HepG2 (cell line): ENCODE data around the gene SFT2D1.

Source experiments
- CEBPB ChIP-seq: IDR thresholded peaks from 2 replicates; pipeline ENCODE4 v1.6.1; 2011; ENCODE audit warnings: low read depth, low read length, improper control_type of control experiment, borderline replicate concordance
- CHD2 ChIP-seq: IDR thresholded peaks from 2 replicates; pipeline ENCODE4 v1.6.1; 2011; ENCODE audit warnings: low read depth, low read length, improper control_type of control experiment
- JUN ChIP-seq: sonication (generic); formaldehyde crosslinking; IDR thresholded peaks from 2 replicates; pipeline ENCODE4 v1.4.0; 2020; ENCODE audit warnings: mild to moderate bottlenecking, missing genetic modification reagents
- MAF1 ChIP-seq: sonication (generic); formaldehyde crosslinking; IDR thresholded peaks from 2 replicates; pipeline ENCODE4 v1.5.0; 2020; ENCODE audit warnings: missing genetic modification reagents, borderline replicate concordance
- POLR2AphosphoS5 ChIP-seq: IDR thresholded peaks from 2 replicates; pipeline ENCODE4 v1.6.1; 2012; ENCODE audit warnings: low read depth, low read length
- TCF7L2 ChIP-seq: IDR thresholded peaks from 2 replicates; pipeline ENCODE4 v1.6.1; 2011; ENCODE audit warnings: mild to moderate bottlenecking, low read depth, low read length, moderate library complexity
- ZNF136 ChIP-seq: sonication (generic); formaldehyde crosslinking; IDR thresholded peaks from 2 replicates; pipeline ENCODE4 v1.8.1; 2022; ENCODE audit warnings: low read depth, mild to moderate bottlenecking, moderate library complexity, missing genetic modification reagents
- ZNF3 ChIP-seq: IDR thresholded peaks from 2 replicates; pipeline ENCODE4 v1.7.0; 2017; ENCODE audit warnings: inconsistent platforms
- ZNF780A ChIP-seq: sonication (generic); formaldehyde crosslinking; IDR thresholded peaks from 2 replicates; pipeline ENCODE4 v1.8.0; 2022; ENCODE audit warnings: mild to moderate bottlenecking, missing genetic modification reagents, moderate library complexity
- TF ChIP-seq, protein P1 (sequence below): sonication (generic); formaldehyde crosslinking; IDR thresholded peaks from 2 replicates; pipeline ENCODE4 v1.5.0; 2020; ENCODE audit warnings: mild to moderate bottlenecking, missing genetic modification reagents, moderate library complexity
- TF ChIP-seq, protein P2 (sequence below): sonication (generic); formaldehyde crosslinking; IDR thresholded peaks from 2 replicates; pipeline ENCODE4 v1.4.0; 2020; ENCODE audit warnings: missing genetic modification reagents
- TF ChIP-seq, protein P3 (sequence below), 2 experiments: fragments of 450-650 bp in 1 of 2; sonication (generic) in 1 of 2; formaldehyde crosslinking; IDR thresholded peaks; 2 replicates each; pipeline versions ENCODE4 v1.5.0 to v1.8.0; 2020 to 2022; ENCODE audit warnings: mild to moderate bottlenecking in 1 of 2, missing genetic modification reagents in 1 of 2
- TF ChIP-seq, protein P4 (sequence below): sonication (generic); formaldehyde crosslinking; conservative IDR thresholded peaks from 2 replicates; pipeline ENCODE4 v1.5.0; 2020; ENCODE audit warnings: missing genetic modification reagents
- TF ChIP-seq, protein P5 (sequence below): sonication (generic); formaldehyde crosslinking; IDR thresholded peaks from 2 replicates; pipeline ENCODE4 v1.4.0; 2020; ENCODE audit warnings: missing genetic modification reagents

DNA sequence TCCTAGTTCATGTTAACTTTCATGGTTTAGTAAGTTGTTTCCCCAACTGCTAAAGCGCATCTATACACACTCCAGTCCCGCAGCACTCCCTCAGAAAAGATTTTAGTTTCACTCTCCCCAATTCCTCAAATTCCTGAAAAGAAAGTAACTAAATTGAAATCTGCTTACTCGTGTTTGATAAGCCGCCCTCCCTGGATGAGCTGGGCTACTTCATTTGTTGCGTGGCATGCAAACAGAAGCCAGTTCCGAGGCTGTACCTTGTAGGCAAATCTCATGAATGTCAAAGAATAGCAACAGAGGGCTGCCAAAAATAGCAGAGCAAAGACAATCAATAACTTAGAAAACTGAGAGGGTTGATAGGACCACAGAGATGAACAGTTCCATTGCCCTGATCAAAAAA is 23.5 kb upstream of the SFT2D1 start:
- TF ChIP-seq TCF7L2 (no peak), CEBPB (no peak), ZNF136 (CRISPR knock-in tag) (no peak), MAF1 (no peak), CHD2 (no peak), JUN (CRISPR knock-in tag) (no peak), ZNF780A (CRISPR knock-in tag) (no peak), POLR2AphosphoS5 (no peak), ZNF3 (CRISPR knock-in tag) (no peak)
- TF ChIP-seq, protein P1, sequence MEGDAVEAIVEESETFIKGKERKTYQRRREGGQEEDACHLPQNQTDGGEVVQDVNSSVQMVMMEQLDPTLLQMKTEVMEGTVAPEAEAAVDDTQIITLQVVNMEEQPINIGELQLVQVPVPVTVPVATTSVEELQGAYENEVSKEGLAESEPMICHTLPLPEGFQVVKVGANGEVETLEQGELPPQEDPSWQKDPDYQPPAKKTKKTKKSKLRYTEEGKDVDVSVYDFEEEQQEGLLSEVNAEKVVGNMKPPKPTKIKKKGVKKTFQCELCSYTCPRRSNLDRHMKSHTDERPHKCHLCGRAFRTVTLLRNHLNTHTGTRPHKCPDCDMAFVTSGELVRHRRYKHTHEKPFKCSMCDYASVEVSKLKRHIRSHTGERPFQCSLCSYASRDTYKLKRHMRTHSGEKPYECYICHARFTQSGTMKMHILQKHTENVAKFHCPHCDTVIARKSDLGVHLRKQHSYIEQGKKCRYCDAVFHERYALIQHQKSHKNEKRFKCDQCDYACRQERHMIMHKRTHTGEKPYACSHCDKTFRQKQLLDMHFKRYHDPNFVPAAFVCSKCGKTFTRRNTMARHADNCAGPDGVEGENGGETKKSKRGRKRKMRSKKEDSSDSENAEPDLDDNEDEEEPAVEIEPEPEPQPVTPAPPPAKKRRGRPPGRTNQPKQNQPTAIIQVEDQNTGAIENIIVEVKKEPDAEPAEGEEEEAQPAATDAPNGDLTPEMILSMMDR (CRISPR knock-in tag) = no peak
- TF ChIP-seq, protein P2, sequence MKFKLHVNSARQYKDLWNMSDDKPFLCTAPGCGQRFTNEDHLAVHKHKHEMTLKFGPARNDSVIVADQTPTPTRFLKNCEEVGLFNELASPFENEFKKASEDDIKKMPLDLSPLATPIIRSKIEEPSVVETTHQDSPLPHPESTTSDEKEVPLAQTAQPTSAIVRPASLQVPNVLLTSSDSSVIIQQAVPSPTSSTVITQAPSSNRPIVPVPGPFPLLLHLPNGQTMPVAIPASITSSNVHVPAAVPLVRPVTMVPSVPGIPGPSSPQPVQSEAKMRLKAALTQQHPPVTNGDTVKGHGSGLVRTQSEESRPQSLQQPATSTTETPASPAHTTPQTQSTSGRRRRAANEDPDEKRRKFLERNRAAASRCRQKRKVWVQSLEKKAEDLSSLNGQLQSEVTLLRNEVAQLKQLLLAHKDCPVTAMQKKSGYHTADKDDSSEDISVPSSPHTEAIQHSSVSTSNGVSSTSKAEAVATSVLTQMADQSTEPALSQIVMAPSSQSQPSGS (CRISPR knock-in tag) = no peak
- TF ChIP-seq, protein P3, sequence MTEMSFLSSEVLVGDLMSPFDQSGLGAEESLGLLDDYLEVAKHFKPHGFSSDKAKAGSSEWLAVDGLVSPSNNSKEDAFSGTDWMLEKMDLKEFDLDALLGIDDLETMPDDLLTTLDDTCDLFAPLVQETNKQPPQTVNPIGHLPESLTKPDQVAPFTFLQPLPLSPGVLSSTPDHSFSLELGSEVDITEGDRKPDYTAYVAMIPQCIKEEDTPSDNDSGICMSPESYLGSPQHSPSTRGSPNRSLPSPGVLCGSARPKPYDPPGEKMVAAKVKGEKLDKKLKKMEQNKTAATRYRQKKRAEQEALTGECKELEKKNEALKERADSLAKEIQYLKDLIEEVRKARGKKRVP (CRISPR knock-in tag; IDR thresholded peaks at IDR 0.05) = no peak
- TF ChIP-seq, protein P4, sequence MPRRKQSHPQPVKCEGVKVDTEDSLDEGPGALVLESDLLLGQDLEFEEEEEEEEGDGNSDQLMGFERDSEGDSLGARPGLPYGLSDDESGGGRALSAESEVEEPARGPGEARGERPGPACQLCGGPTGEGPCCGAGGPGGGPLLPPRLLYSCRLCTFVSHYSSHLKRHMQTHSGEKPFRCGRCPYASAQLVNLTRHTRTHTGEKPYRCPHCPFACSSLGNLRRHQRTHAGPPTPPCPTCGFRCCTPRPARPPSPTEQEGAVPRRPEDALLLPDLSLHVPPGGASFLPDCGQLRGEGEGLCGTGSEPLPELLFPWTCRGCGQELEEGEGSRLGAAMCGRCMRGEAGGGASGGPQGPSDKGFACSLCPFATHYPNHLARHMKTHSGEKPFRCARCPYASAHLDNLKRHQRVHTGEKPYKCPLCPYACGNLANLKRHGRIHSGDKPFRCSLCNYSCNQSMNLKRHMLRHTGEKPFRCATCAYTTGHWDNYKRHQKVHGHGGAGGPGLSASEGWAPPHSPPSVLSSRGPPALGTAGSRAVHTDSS (CRISPR knock-in tag) = no peak
- TF ChIP-seq, protein P5, sequence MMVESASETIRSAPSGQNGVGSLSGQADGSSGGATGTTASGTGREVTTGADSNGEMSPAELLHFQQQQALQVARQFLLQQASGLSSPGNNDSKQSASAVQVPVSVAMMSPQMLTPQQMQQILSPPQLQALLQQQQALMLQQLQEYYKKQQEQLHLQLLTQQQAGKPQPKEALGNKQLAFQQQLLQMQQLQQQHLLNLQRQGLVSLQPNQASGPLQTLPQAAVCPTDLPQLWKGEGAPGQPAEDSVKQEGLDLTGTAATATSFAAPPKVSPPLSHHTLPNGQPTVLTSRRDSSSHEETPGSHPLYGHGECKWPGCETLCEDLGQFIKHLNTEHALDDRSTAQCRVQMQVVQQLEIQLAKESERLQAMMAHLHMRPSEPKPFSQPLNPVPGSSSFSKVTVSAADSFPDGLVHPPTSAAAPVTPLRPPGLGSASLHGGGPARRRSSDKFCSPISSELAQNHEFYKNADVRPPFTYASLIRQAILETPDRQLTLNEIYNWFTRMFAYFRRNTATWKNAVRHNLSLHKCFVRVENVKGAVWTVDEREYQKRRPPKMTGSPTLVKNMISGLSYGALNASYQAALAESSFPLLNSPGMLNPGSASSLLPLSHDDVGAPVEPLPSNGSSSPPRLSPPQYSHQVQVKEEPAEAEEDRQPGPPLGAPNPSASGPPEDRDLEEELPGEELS = no peak
